K562 (cell line): ENCODE data around the gene SPRED2. TPM values are rescaled to one million over a fixed set of nuclear protein-coding genes. Genes with fewer than 3 reads are reported as not detected.
A peak's percentile ranks its signal among the peaks of the same experiment; 100 is the strongest.

ENCODE experiments used
- ATAC-seq: fragments of 200-7000 bp; cut with Tn5 transposase; 3 replicates; pipeline ENCODE4 v1.9.1; 2020; ENCODE audit warnings: moderate library complexity
- BruUV-seq: library from RNA; stranded (reverse); fragments of 400-500 nt; replicated peaks from 2 replicates; lab custom pipeline; 2021; lab: Mats Ljungman, UMichigan
- CTCF ChIA-PET: fragments of 300-600 bp; formaldehyde crosslinking; extraction: SDS; loops from one replicate; lab custom pipeline; 2021; ENCODE audit warnings: low intra/inter-chr PET ratio; lab: Yijun Ruan, JAX
- POLR2A ChIA-PET: fragments of 300-600, 350-650 bp; sonication (Branson Sonifier 250); formaldehyde crosslinking; extraction: SDS; loops from one replicate; lab custom pipeline; 2021; ENCODE audit warnings: antibody characterized with exemption, inconsistent platforms; lab: Yijun Ruan, JAX
- DNase-seq, 4 experiments: peaks; one replicate each; pipeline versions ENCODE4 v3.0.0 to v3.0.0-alpha.2; 2011 to 2018; ENCODE audit warnings: low spot score in 3 of 4, mixed read lengths in 3 of 4; ENCODE audit errors: extremely low read depth in 1 of 4
- FAIRE-seq: peaks from 2 replicates; lab custom pipeline; 2011; peaks lifted over from hg19 to GRCh38; lab: Jason Lieb, UNC
- H2AFZ ChIP-seq: 2 replicates; pipeline ENCODE4 v1.6.0; 2011; ENCODE audit warnings: low read depth, low read length, control low read depth, inconsistent platforms
- H3K27ac ChIP-seq: fragments of 200-600 bp; 3 replicates; pipeline ENCODE4 v1.8.0; 2011; ENCODE audit warnings: low read depth, mild to moderate bottlenecking, control low read depth, inconsistent platforms, low read length, moderate library complexity, mixed read lengths; ENCODE audit errors: extremely low read depth
- H3K27me3 ChIP-seq, 2 experiments: fragments of 300-600 bp in 1 of 2; 2 replicates in 1 of 2; 3 replicates in 1 of 2; pipeline versions ENCODE4 v1.6.0 to v1.8.0; 2011; ENCODE audit warnings: inconsistent platforms in 2 of 2, low read length in 2 of 2, mild to moderate bottlenecking in 1 of 2, mixed read lengths in 1 of 2, moderate library complexity in 1 of 2; ENCODE audit not compliant: control insufficient read depth in 2 of 2, insufficient read depth in 2 of 2
- H3K36me3 ChIP-seq: fragments of 300-600 bp; 3 replicates; pipeline ENCODE4 v1.8.0; 2011; ENCODE audit warnings: mild to moderate bottlenecking, low read length, inconsistent platforms; ENCODE audit not compliant: control insufficient read depth, insufficient read depth
- H3K4me1 ChIP-seq, 2 experiments: fragments of 200-600 bp in 1 of 2; replicated peaks in 1 of 2; 2 replicates in 1 of 2; 3 replicates in 1 of 2; pipeline versions ENCODE4 v1.5.1 to v1.8.0; 2011; ENCODE audit warnings: inconsistent platforms in 2 of 2, low read length in 2 of 2, mild to moderate bottlenecking in 1 of 2, mixed read lengths in 1 of 2, moderate library complexity in 1 of 2; ENCODE audit not compliant: control insufficient read depth in 2 of 2, insufficient read depth in 2 of 2
- H3K4me2 ChIP-seq: 2 replicates; pipeline ENCODE4 v1.6.1; 2011; ENCODE audit warnings: low read length, control low read depth, inconsistent platforms, mixed read lengths; ENCODE audit not compliant: insufficient read depth
- H3K4me3 ChIP-seq: fragments of 200-600 bp; sonication (generic), shearing (Covaris generic); 2 replicates; pipeline ENCODE4 v1.5.1; 2016; ENCODE audit warnings: control low read depth, inconsistent platforms
- H3K79me2 ChIP-seq: fragments of 200-600 bp; 3 replicates; pipeline ENCODE4 v1.8.0; 2011; ENCODE audit warnings: low read length, inconsistent platforms; ENCODE audit not compliant: control insufficient read depth, insufficient read depth
- H3K9ac ChIP-seq, 2 experiments: 2 replicates each; pipeline versions ENCODE4 v1.6.0 to v1.6.1; 2011; ENCODE audit warnings: low read depth in 2 of 2, low read length in 2 of 2, control low read depth in 1 of 2, inconsistent platforms in 1 of 2, mild to moderate bottlenecking in 1 of 2, mixed read lengths in 1 of 2; ENCODE audit not compliant: insufficient read depth in 1 of 2
- H3K9me1 ChIP-seq: one replicate; pipeline ENCODE4 v1.6.0; 2011; ENCODE audit warnings: inconsistent platforms, mild to moderate bottlenecking, low read length, moderate library complexity; ENCODE audit not compliant: control insufficient read depth, insufficient read depth
- H3K9me3 ChIP-seq: replicated peaks from 2 replicates; pipeline ENCODE4 v1.5.1; 2011; ENCODE audit warnings: low read depth, low read length, inconsistent platforms; ENCODE audit not compliant: control insufficient read depth, insufficient read depth
- H4K20me1 ChIP-seq: replicated peaks from 2 replicates; pipeline ENCODE4 v1.6.1; 2011; ENCODE audit warnings: low read length, inconsistent platforms, mixed read lengths; ENCODE audit not compliant: control insufficient read depth, insufficient read depth
- E2F8 ChIP-seq: fragments of 450-650 bp; IDR thresholded peaks from 2 replicates; pipeline ENCODE4 v1.7.1; 2018; ENCODE audit warnings: mild to moderate bottlenecking, low read depth; ENCODE audit not compliant: partially characterized antibody
- ZBTB26 ChIP-seq: fragments of 450-650 bp; formaldehyde crosslinking; IDR thresholded peaks from 2 replicates; pipeline ENCODE4 v1.4.0; 2022; ENCODE audit warnings: missing genetic modification characterization
- WGBS: fragments of 100-300 bp; shearing (Covaris generic); methylation state at CpG from one replicate; pipeline ENCODE4 v1.1.6; 2016; ENCODE audit warnings: low coverage, mixed read lengths; ENCODE audit not compliant: insufficient coverage; ENCODE audit errors: missing lambda C conversion rate; 5-methylcytosine and 5-hydroxymethylcytosine counted together
- in situ Hi-C: fragments of 300-500 bp; cut with MboI; formaldehyde crosslinking; loops from 4 replicates; pipeline ENCODE4 v1.15.0; 2018; ENCODE audit warnings: inconsistent platforms, mixed read lengths
- intact Hi-C: fragments of 100-400 bp; cut with micrococcal nuclease; formaldehyde crosslinking; loops from 2 replicates; pipeline ENCODE4 v1.14.2; 2022
- polyA plus RNA-seq, 8 experiments: library from polyadenylated mRNA; depleted of rRNA in 4 of 8; stranded (reverse) in 5 of 8; unstranded in 3 of 8; fragments of >200 nt; fragmentation: Nextera tagmentation in 2 of 8; fragmentation: Illumina TruSeq in 1 of 8; extraction: Ambion mirVana in 2 of 8; extraction: Trizol in 1 of 8; gene quantifications; 2 replicates each; pipeline versions ENCODE4 v1.2.1 to v1.2.3, GENCODE V29; 2011 to 2014; ENCODE audit warnings: inconsistent platforms in 1 of 8, missing spikeins in 1 of 8
- total RNA-seq, 7 experiments: library from RNA; depleted of rRNA in 6 of 7; stranded (reverse); fragments of >200 nt in 6 of 7; fragmentation: Illumina TruSeq in 2 of 7; extraction: Trizol in 2 of 7; gene quantifications; 2 replicates each; pipeline versions ENCODE4 v1.2.1 to v1.2.3, GENCODE V29; 2011 to 2021; ENCODE audit warnings: low replicate concordance in 1 of 7

SPRED2 gene
- total and polyA plus RNA-seq, 9 of the 15 experiments (the other 6 are each of a cell fraction or from before 2014, with no cell fraction given), result 4.6 to 50.8 (median 14.1) TPM

DNA sequence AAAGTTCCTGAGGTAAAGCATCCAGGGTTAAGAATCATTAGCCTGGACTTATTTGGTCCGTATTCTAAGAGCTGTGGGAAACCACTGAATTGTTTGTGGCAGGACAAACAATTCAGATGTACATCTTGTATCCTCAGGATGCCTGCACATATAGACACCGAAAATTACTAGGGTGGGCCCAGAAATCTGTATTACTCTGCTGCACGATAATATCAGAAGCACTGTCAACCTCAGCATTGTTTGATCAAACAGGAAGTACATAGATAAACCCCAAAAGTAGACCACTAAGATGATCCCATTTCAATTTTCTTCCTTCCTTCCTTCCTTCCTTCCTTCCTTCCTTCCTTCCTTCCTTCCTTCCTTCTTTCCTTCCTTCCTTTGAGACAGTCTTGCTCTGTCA, 34.2 kb upstream of the SPRED2 start:
- intact Hi-C loops (no loop called here), in situ Hi-C loops (no loop called here)
- no peaks in the 10 kb centered on the region for H3K27me3 ChIP-seq
- 49% methylated on average over 3 of the region's 3 CpGs for WGBS
- no peaks in the 10 kb centered on the region for H3K36me3 ChIP-seq
- no peaks in the 10 kb centered on the region for H3K9me3 ChIP-seq
- DNase-seq (no peak), ATAC-seq (no peak), FAIRE-seq (no peak)
- no peak overlapping the region for H3K27ac ChIP-seq
- H3K79me2 ChIP-seq, result no peaks in the 10 kb centered on the region
- no peaks in the 10 kb centered on the region for H3K9me1 ChIP-seq
- no TSS peak for BruUV-seq
- H4K20me1 ChIP-seq, result no peaks in the 10 kb centered on the region
- ChIA-PET POLR2A (no interaction called here), CTCF (no interaction called here)
- no peak overlapping the region for H3K4me3 ChIP-seq
- no peak overlapping the region for H2AFZ ChIP-seq
- TF ChIP-seq ZBTB26 (CRISPR knock-in tag) (0 out of 2 replicates have a peak, but pooled peaks have one; percentile 17), E2F8 (no peak)
- H3K4me2 ChIP-seq, result no peak overlapping the region
- no peak overlapping the region for H3K9ac ChIP-seq
- H3K4me1 ChIP-seq, result no peaks in the 10 kb centered on the region; a peak in 1 of 5 replicates
